SU-DHL-6 (cell line): ENCODE results near the gene AGTRAP.

ENCODE experiments used
- EZH2phosphoT487 ChIP-seq: fragments of 200-600 bp; sonication (generic), shearing (Covaris generic); conservative IDR thresholded peaks from 2 replicates; pipeline ENCODE4 v1.6.1; 2018; ENCODE audit warnings: mild to moderate bottlenecking, antibody characterized with exemption, low read length, moderate library complexity, mixed read lengths
- TF ChIP-seq, protein P1 (sequence below): fragments of 200-600 bp; sonication (generic); IDR thresholded peaks from one replicate; pipeline ENCODE4 v1.5.1; 2017; ENCODE audit warnings: antibody characterized with exemption, mild to moderate bottlenecking, low read length, moderate library complexity; ENCODE audit not compliant: insufficient read depth, poor library complexity, severe bottlenecking

DNA sequence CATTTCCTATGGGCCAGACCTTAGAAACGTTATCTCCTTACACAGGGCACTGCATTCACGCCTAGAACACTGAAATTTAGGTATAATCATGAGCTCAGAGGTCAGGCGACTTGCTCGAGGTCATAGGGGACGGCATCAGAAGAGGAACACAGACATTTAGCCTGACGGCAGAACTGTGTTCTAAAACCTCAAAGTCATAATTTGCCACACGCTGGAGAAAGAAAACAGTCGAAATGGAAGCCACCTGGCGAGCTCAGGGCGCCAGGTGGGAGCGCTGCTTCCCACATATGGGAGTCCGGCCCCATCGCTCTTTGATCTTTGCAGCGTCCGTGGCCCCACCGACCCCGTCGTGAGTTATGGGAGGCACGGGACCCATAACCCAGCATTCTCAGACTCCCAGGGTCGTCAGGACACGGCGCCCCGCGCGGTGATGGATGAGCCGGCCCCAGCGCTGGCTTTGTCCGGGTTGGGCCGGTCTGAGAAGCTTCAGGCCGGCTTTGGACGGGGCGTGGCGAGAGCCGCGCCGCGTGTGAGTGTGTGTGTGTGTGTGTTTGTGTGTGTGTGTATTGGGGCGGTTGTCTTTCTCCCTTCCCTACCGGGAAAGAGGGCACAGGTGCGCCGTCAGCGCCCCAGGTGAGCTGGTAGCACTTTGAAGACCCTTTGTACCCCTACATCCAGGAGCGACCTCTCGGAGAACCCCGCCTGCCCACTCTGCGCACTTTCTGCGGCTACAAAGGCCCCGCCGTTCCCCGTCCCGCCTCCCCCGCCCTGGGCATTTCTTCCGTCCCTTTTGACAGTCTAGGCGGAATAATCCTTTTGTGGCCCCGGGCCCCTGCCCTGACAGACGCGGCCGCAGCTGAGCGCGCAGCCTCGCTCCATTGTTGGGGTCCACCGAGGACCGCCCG is 45.3 kb upstream of the AGTRAP start:
- TF ChIP-seq, protein P1, sequence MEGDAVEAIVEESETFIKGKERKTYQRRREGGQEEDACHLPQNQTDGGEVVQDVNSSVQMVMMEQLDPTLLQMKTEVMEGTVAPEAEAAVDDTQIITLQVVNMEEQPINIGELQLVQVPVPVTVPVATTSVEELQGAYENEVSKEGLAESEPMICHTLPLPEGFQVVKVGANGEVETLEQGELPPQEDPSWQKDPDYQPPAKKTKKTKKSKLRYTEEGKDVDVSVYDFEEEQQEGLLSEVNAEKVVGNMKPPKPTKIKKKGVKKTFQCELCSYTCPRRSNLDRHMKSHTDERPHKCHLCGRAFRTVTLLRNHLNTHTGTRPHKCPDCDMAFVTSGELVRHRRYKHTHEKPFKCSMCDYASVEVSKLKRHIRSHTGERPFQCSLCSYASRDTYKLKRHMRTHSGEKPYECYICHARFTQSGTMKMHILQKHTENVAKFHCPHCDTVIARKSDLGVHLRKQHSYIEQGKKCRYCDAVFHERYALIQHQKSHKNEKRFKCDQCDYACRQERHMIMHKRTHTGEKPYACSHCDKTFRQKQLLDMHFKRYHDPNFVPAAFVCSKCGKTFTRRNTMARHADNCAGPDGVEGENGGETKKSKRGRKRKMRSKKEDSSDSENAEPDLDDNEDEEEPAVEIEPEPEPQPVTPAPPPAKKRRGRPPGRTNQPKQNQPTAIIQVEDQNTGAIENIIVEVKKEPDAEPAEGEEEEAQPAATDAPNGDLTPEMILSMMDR: no peak
- no peak for TF ChIP-seq EZH2phosphoT487
